Liver (tissue), 3 donors: Measurements from ENCODE around the gene AFP.

ENCODE experiments used
- ATF3 ChIP-seq: IDR thresholded peaks from 2 replicates; pipeline ENCODE4 v1.6.1; 2016; ENCODE audit warnings: antibody characterized with exemption
- MAX ChIP-seq: IDR thresholded peaks from 2 replicates; pipeline ENCODE4 v1.6.1; 2016; ENCODE audit warnings: antibody characterized with exemption
- RAD21 ChIP-seq, 2 donors: IDR thresholded peaks; 2 replicates each; pipeline ENCODE4 v1.6.1; 2016; ENCODE audit warnings: antibody characterized with exemption in 2 of 2, mild to moderate bottlenecking in 2 of 2
- REST ChIP-seq: IDR thresholded peaks from 2 replicates; pipeline ENCODE4 v1.6.1; 2016; ENCODE audit warnings: antibody characterized with exemption, mild to moderate bottlenecking
- RXRA ChIP-seq, 2 donors: IDR thresholded peaks; 2 replicates each; pipeline ENCODE4 v1.6.1; 2017 to 2018; ENCODE audit warnings: antibody characterized with exemption in 2 of 2, mild to moderate bottlenecking in 1 of 2
- SP1 ChIP-seq: IDR thresholded peaks from 2 replicates; pipeline ENCODE4 v1.6.1; 2018; ENCODE audit warnings: antibody characterized with exemption, mild to moderate bottlenecking
- YY1 ChIP-seq: IDR thresholded peaks from 2 replicates; pipeline ENCODE4 v1.6.1; 2016; ENCODE audit warnings: antibody characterized with exemption, mild to moderate bottlenecking
- TF ChIP-seq, protein P1 (sequence below): fragments of 150-350 bp; IDR thresholded peaks from 2 replicates; pipeline ENCODE4 v1.5.1; 2017; ENCODE audit warnings: improper control_type of control experiment, low read depth, low read length; ENCODE audit not compliant: missing input control
- donor health status: healthy.
- donor health status: healthy.

DNA sequence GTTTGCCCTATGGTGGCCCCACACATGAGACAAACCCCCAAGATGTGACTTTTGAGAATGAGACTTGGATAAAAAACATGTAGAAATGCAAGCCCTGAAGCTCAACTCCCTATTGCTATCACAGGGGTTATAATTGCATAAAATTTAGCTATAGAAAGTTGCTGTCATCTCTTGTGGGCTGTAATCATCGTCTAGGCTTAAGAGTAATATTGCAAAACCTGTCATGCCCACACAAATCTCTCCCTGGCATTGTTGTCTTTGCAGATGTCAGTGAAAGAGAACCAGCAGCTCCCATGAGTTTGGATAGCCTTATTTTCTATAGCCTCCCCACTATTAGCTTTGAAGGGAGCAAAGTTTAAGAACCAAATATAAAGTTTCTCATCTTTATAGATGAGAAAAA lies 17.3 kb upstream of the AFP start:
- TF ChIP-seq, protein P1, sequence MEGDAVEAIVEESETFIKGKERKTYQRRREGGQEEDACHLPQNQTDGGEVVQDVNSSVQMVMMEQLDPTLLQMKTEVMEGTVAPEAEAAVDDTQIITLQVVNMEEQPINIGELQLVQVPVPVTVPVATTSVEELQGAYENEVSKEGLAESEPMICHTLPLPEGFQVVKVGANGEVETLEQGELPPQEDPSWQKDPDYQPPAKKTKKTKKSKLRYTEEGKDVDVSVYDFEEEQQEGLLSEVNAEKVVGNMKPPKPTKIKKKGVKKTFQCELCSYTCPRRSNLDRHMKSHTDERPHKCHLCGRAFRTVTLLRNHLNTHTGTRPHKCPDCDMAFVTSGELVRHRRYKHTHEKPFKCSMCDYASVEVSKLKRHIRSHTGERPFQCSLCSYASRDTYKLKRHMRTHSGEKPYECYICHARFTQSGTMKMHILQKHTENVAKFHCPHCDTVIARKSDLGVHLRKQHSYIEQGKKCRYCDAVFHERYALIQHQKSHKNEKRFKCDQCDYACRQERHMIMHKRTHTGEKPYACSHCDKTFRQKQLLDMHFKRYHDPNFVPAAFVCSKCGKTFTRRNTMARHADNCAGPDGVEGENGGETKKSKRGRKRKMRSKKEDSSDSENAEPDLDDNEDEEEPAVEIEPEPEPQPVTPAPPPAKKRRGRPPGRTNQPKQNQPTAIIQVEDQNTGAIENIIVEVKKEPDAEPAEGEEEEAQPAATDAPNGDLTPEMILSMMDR, result no peak
- no peak for TF ChIP-seq REST
- TF ChIP-seq MAX, result no peak
- TF ChIP-seq YY1, result no peak
- TF ChIP-seq RAD21 (IDR thresholded peaks at IDR 0.05), result no peak
- TF ChIP-seq RXRA (IDR thresholded peaks at IDR 0.05), result no peak
- no peak for TF ChIP-seq ATF3
- no peak for TF ChIP-seq SP1
